Heart right ventricle (tissue), 16 donors: ENCODE results near the gene SS18. TPM values are rescaled to one million over a fixed set of nuclear protein-coding genes. Genes with fewer than 3 reads are reported as not detected.

Experiments used
- ATAC-seq, 8 donors: fragments of 200-7000 bp; cut with Tn5 transposase; one replicate each; pipeline ENCODE4 v1.9.1; 2020; ENCODE audit warnings: mild to moderate bottlenecking in 8 of 8, moderate library complexity in 8 of 8, moderate number of reproducible peaks in 1 of 8
- DNase-seq, 2 donors: peaks; one replicate each; pipeline ENCODE4 v3.0.0-alpha.2; 2020
- H3K27ac ChIP-seq, 10 donors: fragments of 200-600 bp; sonication (generic) in 2 of 10; one replicate each; pipeline versions ENCODE4 v1.5.0 to v1.8.0; 2020 to 2022; ENCODE audit warnings: mild to moderate bottlenecking in 3 of 10
- H3K27me3 ChIP-seq, 7 donors: fragments of 200-600 bp; one replicate each; pipeline ENCODE4 v1.8.0; 2021 to 2022; ENCODE audit warnings: mild to moderate bottlenecking in 2 of 7
- H3K36me3 ChIP-seq, 9 donors: fragments of 200-600 bp; sonication (generic) in 1 of 9; one replicate each; pipeline versions ENCODE4 v1.5.0 to v1.8.0; 2020 to 2022; ENCODE audit warnings: mild to moderate bottlenecking in 2 of 9
- H3K4me1 ChIP-seq, 9 donors: fragments of 200-600 bp; sonication (generic) in 1 of 9; one replicate each; pipeline versions ENCODE4 v1.5.0 to v1.8.0; 2020 to 2022; ENCODE audit warnings: mild to moderate bottlenecking in 4 of 9
- H3K4me3 ChIP-seq, 10 donors: fragments of 200-600 bp; sonication (generic) in 2 of 10; one replicate each; pipeline versions ENCODE4 v1.5.0 to v1.8.0; 2020 to 2022; ENCODE audit warnings: mild to moderate bottlenecking in 7 of 10, moderate library complexity in 2 of 10
- H3K9me3 ChIP-seq, 11 donors: fragments of 200-600 bp in 10 of 11; sonication (generic) in 2 of 11; one replicate each; pipeline versions ENCODE4 v1.5.0 to v1.8.0; 2013 to 2022; ENCODE audit warnings: mild to moderate bottlenecking in 2 of 11, control low read depth in 1 of 11, moderate library complexity in 1 of 11
- CTCF ChIP-seq, 9 donors: fragments of 200-600 bp; sonication (generic) in 2 of 9; IDR thresholded peaks; one replicate each; pipeline versions ENCODE4 v1.5.0 to v1.8.0; 2021 to 2022; ENCODE audit warnings: antibody characterized with exemption in 9 of 9, mild to moderate bottlenecking in 5 of 9, moderate library complexity in 1 of 9
- WGBS, 2 donors: extraction: QIAGEN DNeasy Blood & Tissue Kit; methylation state at CpG; one replicate each; pipeline ENCODE4 v1.1.7; 2013; ENCODE audit warnings: inconsistent platforms in 1 of 2; 5-methylcytosine and 5-hydroxymethylcytosine counted together
- intact Hi-C, 10 donors: fragments of 100-400 bp; cut with DNase I; formaldehyde crosslinking; loops; one replicate each; pipeline versions ENCODE4 v1.11.1 to v1.14.2; 2022
- polyA plus RNA-seq, 2 donors: library from polyadenylated mRNA; stranded (reverse); fragments of 200-250 nt; gene quantifications; one replicate each; pipeline ENCODE4 v1.2.3, GENCODE V29; 2013
- total RNA-seq, 10 donors: library from RNA; stranded (reverse); fragmentation: NEBNext Ultra II Directional in 3 of 10; extraction: Animal tissue kit (Norgen Biotek cat#: 25700) in 3 of 10; gene quantifications; one replicate each; pipeline versions ENCODE4 v1.2.1 to v1.2.4, GENCODE V29; 2021 to 2023
- donor health status: Arrhythmogenic right ventricular cardiomyopathy.
- donor health status: ischemic (EF 13 %, LVEDD 7.1; RV severe dilation, severe dysfunction).
- donor health status: healthy with polysubstance abuse.
- donor health status: DM: no; HTN: yes; CAD: no.
- donor health status: DM: no; HTN: no; CAD: no.
- donor health status: ischemic (EF 25% LVEDD 6.9; RV normal size, moderate dysfunction).
- donor health status: ischemic (EF 25% LVEDD 5.7; RV mildly dilated, moderate dysfunction).
- donor health status: healthy.
- donor health status: DM: yes; HTN: yes; CAD: no.
- donor health status: Ischemic cardiomyopathy.
- donor health status: ischemic (EF 35%, LVEDD 5.7; RV mildly dilated, moderate dysfunction).
- donor health status: nonischemic (EF 11% LVEDD 7.7; RV severe dilation, severe dysfunction).
- donor health status: DM: yes; HTN: yes; CAD: no.
- donor health status: PGD.
- donor health status: ischemic (EF 29% LVEDD 5.4; RV normal size, mild dysfunction).
- donor health status: nonischemic (EF 23%, LVEDD 6.1; RV moderate dilation, normal function).

SS18 gene
- total and polyA plus RNA-seq, 12 donors = 15.1 to 41.8 (median 33.9) TPM

GRCh38 chr18:25985707-25986394 lies 104.6 kb downstream of the SS18 start:
- WGBS, 2 donors = 35 to 45% methylated on average over 1 of the region's 1 CpG
- Histone ChIP-seq H3K4me1 (no peaks in the 10 kb centered on the region), H3K9me3 (no peaks in the 10 kb centered on the region), H3K27me3 (no peaks in the 10 kb centered on the region), H3K4me3 (no peak overlapping the region), H3K36me3 (no peaks in the 10 kb centered on the region), H3K27ac (no peak overlapping the region)
- no peak for TF ChIP-seq CTCF (IDR thresholded peaks at IDR 0.05)
- DNase-seq = no peak
- intact Hi-C loops = no loop called here
- no peak for ATAC-seq

- H3K4me3 ChIP-seq = no peak overlapping the region
- H3K36me3 ChIP-seq = no peaks in the 10 kb centered on the region
- 98 to 100% methylated on average over 2 of the region's 2 CpGs for whole genome bisulfite sequencing, 2 donors
- peaks cover 0 to 12% (median 0%) of the 10 kb centered on the region in 9 donors for H3K4me1 ChIP-seq
- no peak for DNase-seq
- no peak overlapping the region for H3K27ac ChIP-seq
- intact Hi-C loops = no loop called here
- no peaks in the 10 kb centered on the region for H3K9me3 ChIP-seq
- no peaks in the 10 kb centered on the region for H3K27me3 ChIP-seq
- ATAC-seq = no peak
- TF ChIP-seq CTCF (IDR thresholded peaks at IDR 0.05) = no peak
These were observed 106.7 kb downstream of the SS18 start for GRCh38 chr18:25983730-25984129.

- no peak for ATAC-seq
- Histone ChIP-seq H3K4me1 (peaks cover 0 to 13% (median 0%) of the 10 kb centered on the region in 9 donors), H3K27ac (no peak overlapping the region), H3K27me3 (no peaks in the 10 kb centered on the region), H3K9me3 (no peaks in the 10 kb centered on the region), H3K4me3 (no peak overlapping the region), H3K36me3 (no peaks in the 10 kb centered on the region)
- no peak for DNase-seq
- 83 to 90% methylated on average over 3 of the region's 3 CpGs for WGBS, 2 donors
- intact Hi-C loops = no loop called here
- TF ChIP-seq CTCF (IDR thresholded peaks at IDR 0.05) = no peak
These were observed 107.5 kb downstream of the SS18 start for GRCh38 chr18:25982961-25983360.

- ATAC-seq (no peak), DNase-seq (no peak)
- Histone ChIP-seq H3K4me1 (peaks cover 0 to 16% (median 0%) of the 10 kb centered on the region in 9 donors), H3K27ac (no peak overlapping the region), H3K27me3 (no peaks in the 10 kb centered on the region), H3K4me3 (no peak overlapping the region), H3K36me3 (no peaks in the 10 kb centered on the region), H3K9me3 (no peaks in the 10 kb centered on the region)
- no peak for TF ChIP-seq CTCF (IDR thresholded peaks at IDR 0.05)
- WGBS, 2 donors = 65 to 68% methylated on average over 1 of the region's 1 CpG
- intact Hi-C loops = no loop called here
These were observed 108.3 kb downstream of the SS18 start for GRCh38 chr18:25982153-25982552.
